Measurements from ENCODE around the gene INTS6.

DNA sequence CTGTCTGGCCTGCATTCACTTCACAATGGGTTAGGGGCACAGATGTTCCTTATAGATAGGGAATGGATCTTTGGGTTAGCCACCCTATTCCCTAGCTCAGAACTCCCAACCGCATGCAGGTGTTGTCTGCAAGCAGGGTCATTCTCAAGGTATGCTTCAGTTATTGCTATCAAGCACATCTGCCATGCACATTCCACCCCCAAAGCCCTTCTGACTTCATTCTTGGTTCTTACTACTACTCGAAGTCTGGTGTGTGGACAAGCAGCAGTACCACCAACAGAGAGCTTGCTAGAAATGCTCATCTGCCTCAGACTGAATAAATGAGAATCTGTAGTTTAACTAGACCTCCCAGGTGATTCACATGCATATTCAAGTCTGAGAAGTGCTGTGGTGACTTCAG is 82.0 kb downstream of the INTS6 start:
- TF ChIP-seq GABPA (IDR thresholded peaks at IDR 0.05; ENCODE audit: low read depth) (no peak), POLR2AphosphoS5 (IDR thresholded peaks at IDR 0.05; ENCODE audit: low read depth) (no peak)
- TF ChIP-seq, protein P1, sequence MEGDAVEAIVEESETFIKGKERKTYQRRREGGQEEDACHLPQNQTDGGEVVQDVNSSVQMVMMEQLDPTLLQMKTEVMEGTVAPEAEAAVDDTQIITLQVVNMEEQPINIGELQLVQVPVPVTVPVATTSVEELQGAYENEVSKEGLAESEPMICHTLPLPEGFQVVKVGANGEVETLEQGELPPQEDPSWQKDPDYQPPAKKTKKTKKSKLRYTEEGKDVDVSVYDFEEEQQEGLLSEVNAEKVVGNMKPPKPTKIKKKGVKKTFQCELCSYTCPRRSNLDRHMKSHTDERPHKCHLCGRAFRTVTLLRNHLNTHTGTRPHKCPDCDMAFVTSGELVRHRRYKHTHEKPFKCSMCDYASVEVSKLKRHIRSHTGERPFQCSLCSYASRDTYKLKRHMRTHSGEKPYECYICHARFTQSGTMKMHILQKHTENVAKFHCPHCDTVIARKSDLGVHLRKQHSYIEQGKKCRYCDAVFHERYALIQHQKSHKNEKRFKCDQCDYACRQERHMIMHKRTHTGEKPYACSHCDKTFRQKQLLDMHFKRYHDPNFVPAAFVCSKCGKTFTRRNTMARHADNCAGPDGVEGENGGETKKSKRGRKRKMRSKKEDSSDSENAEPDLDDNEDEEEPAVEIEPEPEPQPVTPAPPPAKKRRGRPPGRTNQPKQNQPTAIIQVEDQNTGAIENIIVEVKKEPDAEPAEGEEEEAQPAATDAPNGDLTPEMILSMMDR (IDR thresholded peaks at IDR 0.05; ENCODE audit: insufficient read depth, low read length), result no peak
- TF ChIP-seq, protein P2, sequence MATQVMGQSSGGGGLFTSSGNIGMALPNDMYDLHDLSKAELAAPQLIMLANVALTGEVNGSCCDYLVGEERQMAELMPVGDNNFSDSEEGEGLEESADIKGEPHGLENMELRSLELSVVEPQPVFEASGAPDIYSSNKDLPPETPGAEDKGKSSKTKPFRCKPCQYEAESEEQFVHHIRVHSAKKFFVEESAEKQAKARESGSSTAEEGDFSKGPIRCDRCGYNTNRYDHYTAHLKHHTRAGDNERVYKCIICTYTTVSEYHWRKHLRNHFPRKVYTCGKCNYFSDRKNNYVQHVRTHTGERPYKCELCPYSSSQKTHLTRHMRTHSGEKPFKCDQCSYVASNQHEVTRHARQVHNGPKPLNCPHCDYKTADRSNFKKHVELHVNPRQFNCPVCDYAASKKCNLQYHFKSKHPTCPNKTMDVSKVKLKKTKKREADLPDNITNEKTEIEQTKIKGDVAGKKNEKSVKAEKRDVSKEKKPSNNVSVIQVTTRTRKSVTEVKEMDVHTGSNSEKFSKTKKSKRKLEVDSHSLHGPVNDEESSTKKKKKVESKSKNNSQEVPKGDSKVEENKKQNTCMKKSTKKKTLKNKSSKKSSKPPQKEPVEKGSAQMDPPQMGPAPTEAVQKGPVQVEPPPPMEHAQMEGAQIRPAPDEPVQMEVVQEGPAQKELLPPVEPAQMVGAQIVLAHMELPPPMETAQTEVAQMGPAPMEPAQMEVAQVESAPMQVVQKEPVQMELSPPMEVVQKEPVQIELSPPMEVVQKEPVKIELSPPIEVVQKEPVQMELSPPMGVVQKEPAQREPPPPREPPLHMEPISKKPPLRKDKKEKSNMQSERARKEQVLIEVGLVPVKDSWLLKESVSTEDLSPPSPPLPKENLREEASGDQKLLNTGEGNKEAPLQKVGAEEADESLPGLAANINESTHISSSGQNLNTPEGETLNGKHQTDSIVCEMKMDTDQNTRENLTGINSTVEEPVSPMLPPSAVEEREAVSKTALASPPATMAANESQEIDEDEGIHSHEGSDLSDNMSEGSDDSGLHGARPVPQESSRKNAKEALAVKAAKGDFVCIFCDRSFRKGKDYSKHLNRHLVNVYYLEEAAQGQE (IDR thresholded peaks at IDR 0.05; ENCODE audit: insufficient replicate concordance, low read depth), result no peak
